ENCODE measurements around the gene TSPAN2.

Gene TSPAN2

DNA sequence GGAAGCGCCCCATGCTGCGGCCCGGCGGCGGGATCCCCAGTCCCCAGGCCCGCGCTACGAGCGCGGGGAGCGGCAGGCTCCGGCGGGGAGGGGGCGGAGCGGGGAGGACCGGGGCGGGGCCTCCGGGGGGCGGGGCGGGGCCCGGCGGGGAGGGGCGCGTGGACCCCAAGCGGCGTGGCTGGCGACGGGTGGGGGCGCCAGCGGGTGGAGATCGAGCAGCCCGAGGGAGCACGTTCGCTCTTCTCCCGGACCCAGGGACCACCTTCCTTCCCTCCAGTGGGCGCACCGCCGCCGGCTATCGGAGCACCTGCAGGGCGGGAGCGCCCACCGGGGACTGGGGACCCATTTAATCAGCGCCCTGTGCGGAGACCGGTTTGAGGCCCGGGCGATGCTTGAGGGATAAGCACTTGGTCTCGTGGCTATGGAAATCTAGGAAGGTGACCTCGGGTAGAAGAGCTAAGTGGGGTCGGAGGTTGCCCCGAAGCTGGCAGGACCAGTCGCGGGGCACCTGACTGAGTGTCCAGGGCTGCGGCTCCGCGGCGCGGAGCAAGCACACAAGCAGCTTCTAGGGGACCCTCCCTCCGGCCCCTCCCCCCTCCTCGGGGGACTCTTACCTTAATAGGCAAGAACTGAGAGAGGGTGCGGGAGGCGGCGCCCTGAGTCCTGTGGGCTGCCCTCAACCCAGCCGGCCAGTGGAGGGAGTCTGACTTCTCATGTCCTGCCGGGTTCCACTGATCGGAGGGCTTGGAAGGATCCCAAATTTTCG is at the start of gene TSPAN2:
TSS of gene TSPAN2 (minus strand) at position 84 of the 766 bp plus-strand sequence. CDS start at position 13, 71 bp downstream.
- DNase-seq, result peak; percentile 45

DNA sequence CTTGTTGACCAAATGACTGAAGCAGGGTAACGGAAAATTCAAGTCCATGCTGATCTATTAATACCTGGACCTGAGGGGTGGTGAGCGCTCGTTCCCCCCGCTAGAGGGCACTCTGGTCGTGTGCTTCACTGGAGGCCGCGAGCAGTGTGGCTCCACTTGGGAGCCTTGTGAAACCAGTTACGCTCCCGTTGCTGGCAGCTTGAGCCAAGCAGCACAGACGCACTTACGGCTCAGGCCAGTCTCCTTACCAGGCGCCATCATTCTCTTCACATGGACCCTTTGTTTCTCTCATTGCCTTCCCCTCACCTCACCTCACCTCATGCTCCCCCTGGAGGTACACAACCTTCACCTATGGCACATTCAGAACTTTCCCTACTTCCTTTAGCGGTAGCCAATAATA is 49.7 kb upstream of the TSPAN2 start:
- peak; percentile 94 for DNase-seq

DNA sequence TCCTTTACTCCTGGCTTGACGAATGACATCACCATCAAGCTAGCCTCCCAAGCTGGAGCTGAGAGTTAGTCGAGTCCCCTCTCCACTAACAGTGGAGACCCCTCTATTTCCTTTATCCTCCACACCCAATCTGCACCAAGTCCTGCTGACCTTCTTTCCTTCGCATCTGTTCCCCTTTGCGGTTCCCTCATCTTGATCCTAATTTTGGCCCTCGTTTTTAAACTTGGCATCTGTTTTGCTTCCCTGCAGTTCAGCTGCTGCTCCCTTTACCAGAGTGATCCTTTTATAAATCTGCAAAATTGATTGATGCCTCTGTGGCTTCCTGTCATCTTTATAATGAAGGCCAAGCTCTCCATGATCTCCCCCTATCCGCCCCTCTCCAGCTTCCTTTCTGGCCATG is 49.0 kb upstream of the TSPAN2 start:
- no peak for DNase-seq

DNA sequence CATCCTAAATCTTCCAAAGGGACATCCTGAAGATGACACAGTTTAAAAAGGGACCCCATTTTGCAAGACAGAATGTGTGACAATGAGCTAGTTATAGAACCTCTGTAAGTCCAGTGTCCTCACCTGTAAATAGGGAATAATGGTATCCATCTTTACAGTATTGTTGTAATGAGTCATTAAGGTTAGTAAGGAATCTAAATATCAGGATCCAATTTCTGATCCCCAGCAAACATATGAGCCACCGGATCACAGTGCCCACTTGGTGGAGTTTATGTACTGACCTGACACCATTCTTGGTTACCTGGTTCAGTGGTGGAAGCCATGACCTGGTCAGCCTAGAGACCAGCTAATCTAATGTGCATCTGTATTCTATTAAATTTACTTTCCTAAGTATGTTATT is 47.9 kb upstream of the TSPAN2 start:
- no peak for DNase-seq

DNA sequence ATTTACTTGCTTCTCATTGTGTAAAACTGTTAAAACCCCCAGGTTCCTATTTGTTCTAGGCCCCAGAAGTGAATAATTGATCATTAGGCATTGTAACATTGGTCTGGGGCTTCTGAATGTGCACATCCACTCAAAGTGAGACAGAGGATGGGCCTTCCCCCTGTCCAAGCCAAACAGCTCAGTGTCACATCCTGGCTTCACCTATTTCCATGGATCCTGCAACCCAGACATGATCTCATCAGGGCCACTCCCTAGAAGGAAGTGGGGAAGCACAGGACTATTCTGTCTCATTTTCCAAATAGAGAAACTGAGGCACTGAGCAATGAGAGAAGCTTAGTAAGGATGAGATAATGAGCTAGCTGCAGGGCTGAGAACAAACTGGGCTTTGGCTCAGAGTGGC is 47.4 kb upstream of the TSPAN2 start:
- no peak for DNase-seq

DNA sequence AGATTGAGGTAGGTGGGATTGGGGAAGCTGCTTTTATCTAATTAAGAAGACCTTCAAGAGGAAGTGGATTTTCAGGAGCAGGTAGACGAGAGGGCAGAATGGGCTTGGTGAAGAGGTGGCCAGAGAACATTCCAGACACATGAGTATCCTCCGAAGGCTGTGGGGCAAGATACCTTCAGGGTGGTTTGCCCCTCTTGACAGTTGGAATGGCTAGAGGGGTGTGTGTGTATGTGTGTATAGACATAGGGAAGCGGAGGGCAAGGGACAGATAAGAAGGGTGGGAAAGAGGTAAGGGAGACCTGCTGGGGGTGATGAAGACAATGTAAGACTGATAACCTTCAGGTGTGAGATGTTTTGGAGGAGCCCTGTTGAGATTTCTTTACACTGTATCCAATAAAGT is 46.8 kb upstream of the TSPAN2 start:
- DNase-seq, result no peak

DNA sequence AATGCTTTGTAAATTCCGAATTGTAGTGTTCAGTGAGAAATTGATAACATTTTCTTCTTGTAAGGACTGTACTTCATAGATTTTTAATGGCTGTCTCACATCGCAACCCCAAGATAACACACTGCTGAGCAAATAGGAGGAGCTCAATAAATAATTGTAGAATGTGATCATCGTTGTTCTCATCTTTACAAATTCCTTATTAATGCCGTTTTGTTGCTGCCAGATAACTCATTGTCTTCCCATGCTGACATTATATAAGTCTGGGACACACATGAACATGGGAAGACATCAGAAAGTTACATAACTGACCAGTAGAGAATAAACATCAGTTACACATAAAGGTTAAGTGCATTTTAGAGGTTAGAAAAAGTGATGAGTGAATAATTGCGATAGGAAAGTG is 46.4 kb upstream of the TSPAN2 start:
- peak; percentile 66 for DNase-seq

DNA sequence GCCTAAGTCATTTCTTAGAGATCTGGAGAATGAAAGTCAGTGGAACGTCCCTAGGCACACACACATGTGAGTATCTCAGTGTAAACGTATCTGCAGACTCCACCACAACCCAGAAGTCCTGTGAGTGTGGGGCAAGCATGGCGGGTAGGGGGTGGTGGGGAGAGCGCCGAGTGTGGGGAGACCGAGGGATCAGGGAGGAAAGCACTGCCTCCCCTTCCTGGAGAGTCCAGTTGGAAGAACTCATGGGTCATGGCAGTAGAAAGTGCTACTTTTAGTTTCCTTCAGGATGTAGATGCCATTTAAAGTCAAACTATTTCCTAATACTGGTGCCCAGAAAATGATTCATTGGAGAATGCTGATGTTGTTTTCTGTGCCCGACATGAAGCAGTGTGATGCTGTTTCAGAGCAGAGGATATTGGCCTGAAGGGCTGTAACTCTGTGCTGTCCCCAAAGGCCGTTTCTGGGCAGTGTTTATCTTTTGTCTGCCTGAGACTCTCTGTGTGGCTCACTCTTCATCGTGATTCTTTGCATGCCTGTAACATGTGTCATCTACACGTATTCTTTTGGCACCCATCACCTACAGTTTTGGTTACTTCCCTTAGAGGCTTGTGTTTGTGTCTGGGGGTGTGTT is 45.7 kb upstream of the TSPAN2 start:
- DNase-seq, result peak; percentile 91

DNA sequence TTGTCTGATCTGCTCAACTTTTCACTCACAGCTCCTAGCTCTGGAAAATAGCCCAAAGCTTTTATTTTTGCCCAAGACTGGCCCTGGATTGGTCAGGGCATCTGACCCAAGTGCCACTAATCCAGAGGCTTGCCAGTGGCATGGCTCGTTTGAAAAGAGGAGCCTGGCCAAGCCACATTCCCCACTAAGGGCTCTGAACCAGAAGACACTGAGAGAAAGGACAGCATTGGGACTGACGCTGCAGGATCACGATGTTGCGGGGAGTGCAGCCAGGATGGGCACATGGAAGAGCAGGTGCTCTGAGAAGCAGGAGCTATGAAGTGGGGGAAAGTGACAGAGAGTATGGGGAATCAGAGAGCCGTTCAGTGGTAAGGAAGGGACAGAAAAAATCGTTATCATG is 44.9 kb upstream of the TSPAN2 start:
- DNase-seq, result no peak

DNA sequence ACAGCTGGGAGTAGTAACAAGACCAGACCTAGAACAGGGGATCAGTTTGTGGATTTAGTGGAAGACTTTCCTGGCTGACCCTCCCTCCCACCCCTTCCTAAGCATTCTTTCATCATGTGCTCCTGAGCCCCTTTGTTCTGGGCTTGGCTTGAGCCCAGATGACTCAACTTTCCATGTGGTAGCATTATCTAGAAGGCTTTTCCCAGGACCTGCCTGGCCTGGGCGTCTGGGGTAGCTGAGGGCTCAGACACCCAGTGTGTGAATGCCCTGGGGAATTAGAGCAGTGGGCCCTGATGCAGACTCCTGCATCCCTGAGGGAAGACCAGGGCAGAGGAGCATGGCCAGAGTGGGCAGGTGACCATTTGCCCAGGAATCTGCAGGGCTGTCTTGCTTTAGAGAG is 44.1 kb upstream of the TSPAN2 start:
- peak; percentile 73 for DNase-seq

DNA sequence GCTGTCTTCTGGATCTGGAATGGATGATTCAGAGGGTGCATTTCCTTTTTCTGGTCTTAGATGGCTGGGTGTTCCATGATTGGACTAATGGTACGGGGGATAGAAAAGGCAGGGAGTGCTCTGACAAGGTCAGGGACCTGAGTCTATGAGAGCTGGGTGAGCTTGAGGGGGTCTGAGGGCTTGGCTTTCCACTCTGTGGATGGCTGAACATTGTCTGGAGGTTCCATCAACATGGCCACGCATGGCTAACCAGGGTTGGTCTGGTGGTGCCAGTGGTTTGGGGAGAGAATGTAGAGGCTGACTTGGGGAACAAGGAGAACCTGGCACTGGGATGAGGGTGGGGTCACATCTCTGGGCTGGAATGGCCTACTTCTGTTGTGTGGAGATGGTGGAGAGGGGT is 41.5 kb upstream of the TSPAN2 start:
- DNase-seq, result no peak

DNA sequence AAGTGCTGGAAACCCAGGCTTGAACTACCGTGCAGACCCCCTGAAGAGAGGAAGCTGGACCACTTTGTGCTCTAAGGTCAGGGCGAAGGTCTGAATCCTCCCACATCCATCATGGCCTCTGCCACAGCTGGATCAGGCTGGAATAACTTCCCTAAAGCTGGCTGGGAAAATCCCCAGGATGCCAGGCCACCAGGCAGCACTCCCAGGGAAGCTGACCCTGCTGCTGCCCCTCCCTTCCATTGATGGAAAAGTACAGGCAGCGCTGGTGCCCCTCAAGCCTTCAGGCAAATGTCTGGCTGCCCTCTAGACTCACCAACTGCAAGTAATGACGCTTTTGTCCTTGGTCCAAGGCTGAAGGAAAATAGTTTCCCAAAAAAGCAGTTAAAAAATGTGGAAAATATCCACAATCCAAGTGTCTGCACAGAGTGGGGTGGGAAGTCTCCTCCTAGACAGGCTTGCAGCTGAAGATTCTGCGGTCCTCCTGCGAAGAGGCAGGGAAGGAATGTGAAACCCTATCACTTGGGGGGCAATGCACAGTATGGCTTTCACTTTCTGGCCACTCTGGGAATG is 39.9 kb upstream of the TSPAN2 start:
- DNase-seq, result no peak

DNA sequence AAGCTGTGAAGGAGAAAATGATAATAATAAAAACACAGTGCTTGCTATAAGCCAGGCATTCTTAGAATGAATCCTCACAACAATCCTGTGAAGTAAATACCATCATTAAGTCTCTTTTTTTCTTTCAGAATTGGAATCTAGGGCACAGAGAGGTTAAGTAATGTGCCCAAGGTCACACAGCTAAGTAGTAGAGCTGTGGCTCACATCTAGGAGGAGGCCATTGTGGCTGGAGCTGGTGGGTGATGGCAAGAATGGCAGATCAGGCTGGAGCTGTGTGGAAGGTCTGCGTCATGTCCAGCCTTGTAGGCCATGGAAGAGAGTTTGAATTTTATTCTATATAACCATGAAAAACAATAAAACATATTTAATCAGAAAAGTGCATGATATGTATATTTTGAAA is 38.2 kb upstream of the TSPAN2 start:
- DNase-seq, result no peak

DNA sequence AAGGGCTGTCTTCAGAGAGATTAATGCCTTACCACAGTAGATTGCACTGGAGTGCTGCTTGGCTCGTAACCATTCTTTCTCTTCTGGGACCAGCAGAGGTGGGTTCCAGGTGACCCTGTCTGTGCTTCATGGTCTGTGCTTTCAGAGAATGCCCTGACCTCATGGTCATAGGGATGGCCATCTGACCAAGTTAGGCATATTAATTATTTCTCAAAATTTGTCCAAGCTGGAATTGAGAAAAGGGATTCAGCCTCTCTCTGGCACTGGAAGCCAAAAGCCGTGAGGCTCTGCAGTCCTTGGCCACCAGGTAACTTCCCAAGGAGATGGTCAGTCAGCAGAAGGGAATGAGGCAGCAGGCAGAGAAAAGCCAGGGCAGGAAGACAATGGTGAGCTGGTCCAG is 37.2 kb upstream of the TSPAN2 start:
- DNase-seq, result no peak

DNA sequence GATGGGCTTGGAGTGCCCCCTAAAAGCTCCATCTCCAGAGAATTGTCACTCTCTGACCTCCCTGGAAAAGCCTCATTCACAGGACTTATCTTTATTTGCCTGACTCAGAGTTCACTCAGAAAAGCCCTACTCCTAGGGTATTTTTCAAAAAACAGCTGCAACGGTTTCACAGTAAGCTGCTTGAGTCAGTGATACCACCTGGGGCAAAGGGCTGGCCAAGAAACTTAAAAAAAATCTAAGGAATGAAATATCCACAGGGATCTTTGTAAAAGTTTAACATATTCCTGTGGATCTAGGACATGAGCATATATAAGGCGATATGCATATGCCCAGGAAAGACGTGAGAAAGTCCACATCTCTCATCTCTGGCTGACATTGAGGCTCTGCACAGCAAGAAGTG is 33.8 kb upstream of the TSPAN2 start:
- no peak for DNase-seq

DNA sequence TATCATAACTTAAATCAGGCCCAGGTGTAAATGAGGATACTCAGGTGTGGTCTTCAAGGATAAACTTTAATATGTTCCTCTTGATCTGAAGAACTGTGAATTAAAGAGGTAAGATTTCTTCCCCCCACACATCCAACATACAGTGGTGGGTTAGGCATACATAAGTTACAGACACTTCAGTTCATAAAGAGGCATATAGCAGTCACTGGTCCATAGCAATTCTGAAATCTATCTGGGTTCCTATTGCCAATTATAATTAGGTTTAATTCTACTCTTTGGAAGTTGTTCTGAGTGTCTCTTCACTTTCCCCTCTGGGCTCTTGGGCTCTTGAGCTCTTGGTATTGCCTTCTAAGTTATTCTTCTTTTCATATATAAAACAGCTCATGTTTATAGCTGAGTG is 32.5 kb upstream of the TSPAN2 start:
- DNase-seq, result no peak

DNA sequence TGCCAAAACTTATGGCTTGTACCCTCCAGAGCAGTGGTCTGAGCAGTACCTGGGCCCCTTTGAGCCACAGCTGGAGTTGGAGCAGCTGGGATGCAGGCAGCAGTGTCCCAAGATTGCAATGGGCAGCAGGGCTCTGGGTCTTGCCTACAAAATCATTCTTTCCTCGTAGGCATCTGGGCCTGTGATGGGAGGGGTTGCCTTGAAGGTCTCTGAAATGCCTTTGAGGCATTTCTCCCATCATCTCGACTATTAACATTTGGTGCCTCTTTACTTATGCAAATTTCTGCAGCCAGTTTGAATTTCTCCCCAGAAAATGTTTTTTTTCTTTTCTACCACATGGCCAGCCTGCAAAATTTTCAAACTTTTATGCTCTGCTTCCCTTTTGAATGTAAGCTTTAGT is 31.0 kb upstream of the TSPAN2 start:
- DNase-seq, result no peak

DNA sequence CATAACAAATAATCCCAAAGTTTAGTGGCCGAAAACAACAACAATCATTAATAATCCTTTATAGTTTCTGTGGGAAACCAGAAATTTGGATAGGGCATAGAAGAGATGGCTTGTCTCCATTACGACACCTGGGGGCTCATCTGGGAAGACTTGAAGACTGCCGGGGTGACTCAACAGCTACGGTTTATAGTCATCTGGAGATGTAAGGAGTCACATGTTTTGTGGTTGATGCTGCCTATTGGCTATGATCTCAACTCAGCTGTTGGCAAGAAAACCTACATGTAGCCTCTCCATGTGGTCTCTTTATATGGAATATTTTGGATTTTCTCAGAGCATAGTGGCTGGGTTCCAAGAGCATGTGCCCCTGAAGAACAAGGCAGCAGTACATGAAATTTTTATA is 29.3 kb upstream of the TSPAN2 start:
- peak; percentile 81 for DNase-seq

DNA sequence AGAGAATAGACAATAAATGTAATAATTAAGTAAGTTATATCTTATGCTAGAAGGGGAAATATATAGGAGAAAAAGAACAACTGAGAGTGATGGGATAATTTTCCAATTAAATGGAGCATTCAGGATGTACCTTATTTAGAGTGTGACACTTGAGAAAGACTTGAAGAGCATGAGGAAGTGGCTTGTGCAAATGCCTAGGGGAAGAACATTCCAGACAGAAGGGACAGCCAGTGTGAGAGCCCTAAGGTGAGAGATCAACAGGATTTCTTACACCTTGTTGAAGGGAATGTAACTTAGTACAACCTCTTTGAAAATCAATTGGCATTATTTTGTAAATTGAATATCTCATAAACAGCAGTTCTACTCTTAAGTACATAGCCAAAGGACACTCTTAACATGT is 28.8 kb upstream of the TSPAN2 start:
- no peak for DNase-seq

DNA sequence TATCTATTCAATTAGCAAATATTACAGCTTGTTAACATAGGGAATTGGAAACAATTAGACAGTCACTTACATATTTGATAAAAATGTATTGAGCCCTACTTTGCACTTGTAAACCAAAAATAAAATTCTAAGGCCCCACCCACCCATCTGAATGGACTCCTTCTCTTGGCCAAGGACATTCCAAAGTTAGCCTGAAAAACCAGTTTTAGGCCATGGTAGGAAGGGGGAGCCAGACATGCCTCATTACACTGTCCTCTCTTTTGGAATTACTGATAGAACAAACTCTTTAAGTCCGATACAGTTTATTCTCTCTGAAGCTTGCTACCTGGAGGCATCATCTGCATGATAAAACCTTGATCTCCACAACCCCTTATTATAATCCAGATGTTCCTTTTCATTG is 28.0 kb upstream of the TSPAN2 start:
- DNase-seq, result no peak

DNA sequence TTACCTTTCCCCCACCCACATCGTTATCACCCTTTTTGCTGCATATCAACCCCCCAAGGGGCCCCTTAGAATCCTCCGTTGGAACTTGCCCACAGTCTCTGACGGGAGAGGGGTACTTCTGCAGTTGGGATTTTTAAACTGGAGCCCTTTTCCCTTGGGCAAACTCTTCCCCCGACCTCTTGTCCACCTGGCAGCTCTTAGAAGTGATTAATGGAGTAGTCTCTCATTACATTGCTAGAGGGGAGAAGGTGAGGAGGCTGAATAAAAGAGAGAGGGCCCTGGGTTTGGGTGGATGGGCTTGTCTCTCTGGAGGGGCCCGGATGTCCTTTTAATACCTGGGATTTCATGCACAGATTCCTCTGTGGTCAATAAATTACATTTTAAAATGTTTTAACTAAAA is 27.2 kb upstream of the TSPAN2 start:
- no peak for DNase-seq

DNA sequence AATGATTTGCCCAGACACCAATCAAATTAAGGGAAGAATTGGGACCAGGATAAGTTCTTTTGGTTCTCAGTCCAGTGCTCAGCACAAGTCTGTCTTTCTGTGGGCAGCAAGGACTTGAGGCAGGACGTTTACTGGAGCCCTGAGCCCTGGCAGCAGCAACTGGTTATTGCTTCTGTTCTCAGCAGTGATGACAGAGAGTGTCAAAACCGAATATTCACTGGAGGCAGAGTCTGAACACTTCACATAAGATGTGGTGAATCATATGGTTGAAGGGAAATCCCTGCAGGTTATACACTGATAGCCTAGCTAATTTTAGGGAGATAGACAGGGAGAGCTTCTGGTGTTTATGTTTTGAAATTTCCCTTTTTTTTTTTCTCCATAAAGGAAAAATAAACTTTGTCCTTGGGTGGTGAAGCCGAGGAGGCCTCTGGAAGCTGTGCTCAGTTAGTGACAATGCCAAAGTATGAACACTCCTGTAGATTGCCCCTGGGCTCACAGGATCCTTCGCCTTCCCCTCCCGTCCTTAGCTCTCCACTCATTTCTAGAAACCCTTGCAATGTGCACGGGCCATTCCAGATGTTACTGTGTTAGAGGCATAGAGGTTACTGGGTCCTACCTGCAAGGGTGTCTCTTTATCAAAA is 26.3 kb upstream of the TSPAN2 start:
- peak; percentile 16 for DNase-seq

DNA sequence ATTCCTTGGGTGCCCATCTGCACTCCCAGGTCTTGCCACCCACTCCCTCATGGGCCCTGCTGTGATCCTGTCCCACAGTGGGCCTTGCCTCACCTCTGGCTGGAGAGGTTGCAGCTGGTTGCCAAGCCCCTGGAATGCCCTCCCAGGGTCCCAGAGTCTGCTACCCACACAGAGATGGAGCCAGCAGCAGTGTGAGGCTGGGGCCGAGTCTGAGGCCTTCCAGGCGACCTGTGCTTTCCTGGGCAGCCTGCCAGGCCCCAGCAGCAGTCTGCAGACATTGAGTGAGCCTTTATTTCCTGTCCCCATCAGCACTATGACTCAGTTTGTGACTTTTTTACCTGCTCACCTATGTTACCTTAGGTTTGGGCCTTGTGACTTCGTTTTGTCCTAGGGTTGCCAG is 25.0 kb upstream of the TSPAN2 start:
- peak; percentile 42 for DNase-seq

DNA sequence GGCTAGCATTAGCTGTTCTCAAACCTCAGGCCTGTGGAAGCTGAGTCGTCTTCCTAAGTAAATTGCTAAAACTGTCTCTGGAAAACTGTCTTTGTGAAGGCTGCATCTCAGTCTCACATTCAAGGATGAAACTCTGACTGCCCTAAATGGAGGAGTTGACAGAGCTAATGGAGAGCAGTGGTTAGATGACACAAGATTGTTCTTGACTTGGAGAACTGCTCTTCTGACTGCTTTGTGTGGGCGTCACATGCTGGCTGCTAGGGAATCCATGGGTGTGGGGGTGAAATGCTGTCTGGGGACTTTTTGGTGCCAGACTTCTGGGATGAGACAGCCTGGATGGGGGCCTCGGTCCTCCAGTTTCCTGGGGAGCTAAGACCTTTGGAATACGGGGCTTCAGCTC is 24.5 kb upstream of the TSPAN2 start:
- DNase-seq, result no peak
